RWPE2 (cell line): Measurements from ENCODE around the gene TMEM132D.

Experiments used
- ATAC-seq: fragments of 200-7000 bp; cut with Tn5 transposase; 3 replicates; pipeline ENCODE4 v1.9.1; 2021; ENCODE audit warnings: low read depth
- DNase-seq: peaks from one replicate; pipeline ENCODE4 v3.0.0-alpha.2; 2020; ENCODE audit warnings: low spot score
- H3K27ac ChIP-seq: fragments of 450-650 bp; 2 replicates; pipeline ENCODE4 v1.5.1; 2017; ENCODE audit warnings: mild to moderate bottlenecking; ENCODE audit not compliant: poor library complexity, severe bottlenecking
- H3K27me3 ChIP-seq: fragments of 250-450 bp; sonication (Bioruptor Pico); 2 replicates; pipeline ENCODE4 v1.5.1; 2021; ENCODE audit warnings: mild to moderate bottlenecking, moderate library complexity; ENCODE audit not compliant: insufficient read depth, poor library complexity, severe bottlenecking
- H3K36me3 ChIP-seq: fragments of 250-450 bp; sonication (Bioruptor Pico); 2 replicates; pipeline ENCODE4 v1.5.1; 2020; ENCODE audit warnings: low read depth, mild to moderate bottlenecking, moderate library complexity
- H3K4me1 ChIP-seq: fragments of 250-450 bp; sonication (Bioruptor Pico); 2 replicates; pipeline ENCODE4 v1.5.1; 2021; ENCODE audit warnings: mild to moderate bottlenecking, moderate library complexity; ENCODE audit not compliant: insufficient read depth, poor library complexity, severe bottlenecking
- H3K4me3 ChIP-seq: fragments of 250-450 bp; sonication (Bioruptor Pico); 2 replicates; pipeline ENCODE4 v1.5.1; 2021; ENCODE audit warnings: mild to moderate bottlenecking, moderate library complexity; ENCODE audit not compliant: severe bottlenecking
- H3K9me3 ChIP-seq: fragments of 250-450 bp; sonication (Bioruptor Pico); 2 replicates; pipeline ENCODE4 v1.5.1; 2021; ENCODE audit warnings: mild to moderate bottlenecking, moderate library complexity; ENCODE audit not compliant: severe bottlenecking
- TF ChIP-seq, protein P1 (sequence below): fragments of 450-650 bp; IDR thresholded peaks from one replicate; pipeline ENCODE4 v1.5.1; 2017; ENCODE audit warnings: mild to moderate bottlenecking, moderate library complexity; ENCODE audit not compliant: poor library complexity, severe bottlenecking

The TMEM132D gene

DNA sequence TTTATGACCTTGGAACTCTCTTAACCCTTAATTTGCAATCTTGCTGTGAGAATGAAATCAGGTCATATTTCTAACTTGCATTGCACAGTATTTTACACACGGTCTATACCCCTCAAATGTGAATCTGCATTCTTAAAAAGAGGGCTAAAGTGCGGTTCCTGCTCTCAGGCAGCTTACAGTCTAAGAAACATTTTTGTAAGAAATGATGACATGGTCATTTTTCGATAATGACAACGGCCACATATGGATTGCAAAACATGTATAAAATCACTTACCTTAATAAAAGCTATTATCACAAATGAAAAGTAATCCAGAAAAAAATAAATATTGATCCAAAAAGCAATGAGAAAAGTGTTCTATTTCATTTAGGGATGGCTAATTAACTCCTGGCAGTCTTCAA is 24.8 kb upstream of the TMEM132D start:
- TF ChIP-seq, protein P1, sequence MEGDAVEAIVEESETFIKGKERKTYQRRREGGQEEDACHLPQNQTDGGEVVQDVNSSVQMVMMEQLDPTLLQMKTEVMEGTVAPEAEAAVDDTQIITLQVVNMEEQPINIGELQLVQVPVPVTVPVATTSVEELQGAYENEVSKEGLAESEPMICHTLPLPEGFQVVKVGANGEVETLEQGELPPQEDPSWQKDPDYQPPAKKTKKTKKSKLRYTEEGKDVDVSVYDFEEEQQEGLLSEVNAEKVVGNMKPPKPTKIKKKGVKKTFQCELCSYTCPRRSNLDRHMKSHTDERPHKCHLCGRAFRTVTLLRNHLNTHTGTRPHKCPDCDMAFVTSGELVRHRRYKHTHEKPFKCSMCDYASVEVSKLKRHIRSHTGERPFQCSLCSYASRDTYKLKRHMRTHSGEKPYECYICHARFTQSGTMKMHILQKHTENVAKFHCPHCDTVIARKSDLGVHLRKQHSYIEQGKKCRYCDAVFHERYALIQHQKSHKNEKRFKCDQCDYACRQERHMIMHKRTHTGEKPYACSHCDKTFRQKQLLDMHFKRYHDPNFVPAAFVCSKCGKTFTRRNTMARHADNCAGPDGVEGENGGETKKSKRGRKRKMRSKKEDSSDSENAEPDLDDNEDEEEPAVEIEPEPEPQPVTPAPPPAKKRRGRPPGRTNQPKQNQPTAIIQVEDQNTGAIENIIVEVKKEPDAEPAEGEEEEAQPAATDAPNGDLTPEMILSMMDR, result no peak
- no peaks in the 10 kb centered on the region for H3K4me1 ChIP-seq

DNA sequence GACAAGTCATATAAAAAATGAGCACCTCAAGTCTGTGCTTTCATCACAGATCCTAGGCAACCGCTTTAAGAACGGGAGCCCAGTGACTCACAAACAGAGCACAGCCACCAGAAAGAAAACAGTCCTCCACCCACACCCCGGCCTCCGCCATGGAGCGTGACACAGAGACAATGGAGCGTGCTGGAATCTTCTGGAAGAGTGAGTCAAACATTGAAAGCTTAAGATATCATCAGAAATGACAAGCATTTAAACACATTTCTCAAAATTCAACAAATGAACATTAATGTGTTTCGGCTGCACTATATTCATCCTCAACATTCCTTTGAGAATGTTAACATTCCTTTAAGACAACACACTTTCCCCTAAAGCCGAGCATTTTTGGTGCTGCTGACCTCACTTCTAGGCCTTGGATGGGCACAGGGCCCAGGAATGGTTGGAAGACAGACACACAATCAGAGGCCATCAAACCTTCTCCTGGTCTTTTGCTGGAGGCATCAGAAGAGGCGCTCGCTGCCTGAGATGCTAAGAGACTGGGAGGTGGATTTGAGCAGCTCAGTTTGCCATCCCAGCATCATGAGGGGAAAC is 23.6 kb upstream of the TMEM132D start:
- Histone ChIP-seq H3K27me3 (no peaks in the 10 kb centered on the region), H3K4me1 (no peaks in the 10 kb centered on the region), H3K9me3 (no peaks in the 10 kb centered on the region), H3K27ac (no peak overlapping the region), H3K36me3 (no peaks in the 10 kb centered on the region), H3K4me3 (no peak overlapping the region)
- ATAC-seq, result no peak
- TF ChIP-seq, protein P1, result no peak
- no peak for DNase-seq

More for the DNA sequence above, 24.8 kb upstream of the TMEM132D start:
- DNase-seq (no peak), ATAC-seq (no peak)
- Histone ChIP-seq H3K27me3 (no peaks in the 10 kb centered on the region), H3K36me3 (no peaks in the 10 kb centered on the region), H3K4me3 (no peak overlapping the region), H3K9me3 (no peaks in the 10 kb centered on the region), H3K27ac (no peak overlapping the region)

DNA sequence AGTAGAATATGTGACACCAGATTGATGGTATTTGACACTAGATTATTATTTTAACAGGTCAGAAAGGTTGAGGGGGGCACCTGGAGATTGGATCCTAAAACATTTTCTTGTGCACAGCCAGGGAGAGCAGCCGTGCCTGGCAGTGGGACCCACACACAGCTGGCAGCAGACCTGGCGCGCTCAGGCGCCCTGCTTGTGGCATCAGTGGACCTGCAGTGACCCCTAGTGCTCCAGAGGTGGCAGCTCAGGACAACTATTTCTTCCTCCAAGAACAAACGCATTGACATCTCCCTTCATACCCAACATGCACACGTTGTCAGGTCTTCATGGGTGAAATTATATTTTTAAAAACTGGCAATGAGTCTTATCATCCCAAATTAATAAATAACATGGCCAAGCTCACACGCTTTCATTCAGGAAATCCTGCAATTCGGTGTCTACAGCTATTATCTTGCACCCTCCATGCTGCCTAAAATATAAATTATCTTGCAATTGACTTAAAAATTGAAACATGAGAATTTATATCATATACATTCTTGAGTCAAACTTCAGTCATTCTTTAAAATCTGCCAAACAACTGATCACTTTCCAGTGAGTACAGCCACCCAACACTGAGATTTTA is 7.7 kb upstream of the TMEM132D start:
- no peaks in the 10 kb centered on the region for H3K9me3 ChIP-seq
- H3K36me3 ChIP-seq, result no peaks in the 10 kb centered on the region
- DNase-seq, result no peak
- H3K4me1 ChIP-seq, result no peaks in the 10 kb centered on the region
- ATAC-seq, result peak; percentile 71
- TF ChIP-seq, protein P1, result peak; percentile 84
- no peak overlapping the region for H3K27ac ChIP-seq
- H3K27me3 ChIP-seq, result no peaks in the 10 kb centered on the region
- H3K4me3 ChIP-seq, result no peak overlapping the region

DNA sequence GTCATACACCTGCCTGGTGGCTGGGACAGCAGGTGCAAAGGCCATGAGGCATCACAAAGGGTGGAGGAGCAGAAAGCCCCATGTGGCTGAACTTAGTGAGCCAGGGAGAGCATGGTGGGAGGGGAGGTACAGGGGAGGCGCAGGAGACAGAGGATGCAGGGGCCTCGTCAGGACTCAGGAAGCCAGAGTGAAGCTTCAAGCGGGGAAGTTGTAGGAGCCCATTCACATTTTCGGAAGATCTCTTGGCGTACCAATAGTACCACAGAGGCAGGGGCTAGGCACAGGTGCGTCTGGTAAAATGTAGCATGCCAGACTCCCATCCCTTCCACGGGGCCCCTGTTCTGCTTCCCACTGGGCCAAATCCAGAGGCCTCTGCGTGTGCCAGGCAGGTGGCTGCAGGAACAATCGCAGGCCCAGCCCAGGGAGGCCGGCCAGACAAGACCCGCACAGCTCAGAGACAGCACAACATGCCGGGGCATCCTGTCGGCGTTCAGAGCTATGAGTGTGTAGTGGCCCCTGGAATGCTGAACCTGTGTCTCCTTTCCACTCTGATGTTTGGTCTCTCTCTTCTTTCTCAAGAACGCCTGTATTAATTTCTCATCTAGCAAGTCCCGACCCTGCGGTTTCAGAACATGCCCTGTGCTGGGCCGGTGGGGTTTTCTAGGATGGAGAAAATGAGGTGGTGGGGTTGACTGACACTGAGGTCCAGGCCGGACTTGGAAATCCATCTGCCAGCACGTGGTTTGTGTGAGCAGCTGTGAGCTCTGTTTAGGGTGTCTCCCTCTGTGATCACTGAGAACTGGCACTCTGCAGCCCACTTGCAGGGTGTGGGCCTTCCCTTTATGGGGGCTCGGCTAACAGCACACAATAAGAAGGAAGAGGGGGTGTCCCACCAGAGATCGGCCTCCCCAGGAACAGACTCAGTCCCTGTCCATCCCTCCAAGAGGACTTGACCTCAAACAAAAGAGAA is 5.5 kb upstream of the TMEM132D start:
- no peaks in the 10 kb centered on the region for H3K9me3 ChIP-seq
- H3K27me3 ChIP-seq, result peaks cover 17% of the 10 kb centered on the region
- no peaks in the 10 kb centered on the region for H3K4me1 ChIP-seq
- H3K36me3 ChIP-seq, result no peaks in the 10 kb centered on the region
- no peak overlapping the region for H3K4me3 ChIP-seq
- ATAC-seq (no peak), DNase-seq (no peak)
- TF ChIP-seq, protein P1, result no peak
- H3K27ac ChIP-seq, result no peak overlapping the region
